ENCODE measurements around the gene KHDRBS2.

KHDRBS2 gene

GRCh38 chr6:62285612-62286469, at the start of gene KHDRBS2:
Gene KHDRBS2 (minus strand): TSS chr6:62286225.
- DNase-seq = no peak

GRCh38 chr6:62328607-62329006, 42.6 kb upstream of the KHDRBS2 start:
- no peak for DNase-seq

- DNase-seq = no peak
Observed at GRCh38 chr6:62324834-62325233, 38.8 kb upstream of the KHDRBS2 start.

GRCh38 chr6:62323818-62324431, 37.9 kb upstream of the KHDRBS2 start:
- DNase-seq = no peak

- no peak for DNase-seq
Observed at GRCh38 chr6:62298745-62299392, 12.8 kb upstream of the KHDRBS2 start.

GRCh38 chr6:62296541-62296940, 10.5 kb upstream of the KHDRBS2 start:
- no peak for DNase-seq

GRCh38 chr6:62288974-62289373, 2.9 kb upstream of the KHDRBS2 start:
- DNase-seq = no peak

GRCh38 chr6:62288562-62288961, 2.5 kb upstream of the KHDRBS2 start:
- DNase-seq = no peak

GRCh38 chr6:62286470-62286843, 432 bp upstream of the KHDRBS2 start:
- no peak for DNase-seq

- DNase-seq = no peak
Observed at GRCh38 chr6:62284725-62285124, 1.3 kb downstream of the KHDRBS2 start.

GRCh38 chr6:62283796-62284411, 2.1 kb downstream of the KHDRBS2 start:
- no peak for DNase-seq

GRCh38 chr6:62283365-62283764, 2.7 kb downstream of the KHDRBS2 start:
- DNase-seq = no peak

- DNase-seq = no peak
Observed at GRCh38 chr6:62280099-62280498, 5.9 kb downstream of the KHDRBS2 start.

GRCh38 chr6:62272114-62272513, 13.9 kb downstream of the KHDRBS2 start:
- DNase-seq = no peak

GRCh38 chr6:62265906-62266525, 20.0 kb downstream of the KHDRBS2 start:
- no peak for DNase-seq

GRCh38 chr6:62262283-62262682, 23.7 kb downstream of the KHDRBS2 start:
- DNase-seq = no peak

- no peak for DNase-seq
Observed at GRCh38 chr6:62246087-62246486, 39.9 kb downstream of the KHDRBS2 start.

- DNase-seq = no peak
Observed at GRCh38 chr6:62236784-62237183, 49.2 kb downstream of the KHDRBS2 start.

GRCh38 chr6:62229231-62229630, 56.8 kb downstream of the KHDRBS2 start:
- DNase-seq = no peak

GRCh38 chr6:62217866-62218265, 68.2 kb downstream of the KHDRBS2 start:
- no peak for DNase-seq

GRCh38 chr6:62202078-62202477, 83.9 kb downstream of the KHDRBS2 start:
- no peak for DNase-seq

GRCh38 chr6:62192593-62192992, 93.4 kb downstream of the KHDRBS2 start:
- no peak for DNase-seq

- DNase-seq = no peak
Observed at GRCh38 chr6:62175195-62175594, 110.8 kb downstream of the KHDRBS2 start.

Measured in activated CD4-positive, alpha-beta T cell treated with anti-CD3 and anti-CD28 coated beads, Interleukin-2, amount 50 U/mL, for 4 hours (primary cell).